HCT116 (cell line): Measurements from ENCODE around the gene CELF4. TPM values are rescaled to one million over a fixed set of nuclear protein-coding genes. Genes with fewer than 3 reads are reported as not detected.

Experiments
- ATAC-seq: fragments of 200-7000 bp; cut with Tn5 transposase; 2 replicates; pipeline ENCODE4 v1.9.1; 2020; ENCODE audit warnings: mild to moderate bottlenecking, moderate library complexity
- BruUV-seq: library from RNA; stranded (reverse); fragments of 400-500 nt; replicated peaks from 2 replicates; lab custom pipeline; 2021; lab: Mats Ljungman, UMichigan
- CTCF ChIA-PET: fragments of 300-600 bp; sonication (Branson Sonifier 250); formaldehyde crosslinking; loops from one replicate; lab custom pipeline; 2021; ENCODE audit warnings: antibody characterized with exemption; lab: Charles Lee
- POLR2A ChIA-PET: fragments of 300-600, 350-600 bp; sonication (Branson Sonifier 250); formaldehyde crosslinking; loops from one replicate; lab custom pipeline; 2021; ENCODE audit warnings: antibody characterized with exemption; lab: Charles Lee
- RAD21 ChIA-PET, 2 experiments: fragments of 300-600 bp; sonication (Branson Sonifier 250); formaldehyde crosslinking; loops; one replicate each; lab custom pipeline; 2023; ENCODE audit warnings: low total read pairs in 2 of 2; ENCODE audit not compliant: uncharacterized antibody in 2 of 2, unreplicated experiment in 2 of 2, low non-redundant PET in 1 of 2; lab: Charles Lee
- DNase-seq: peaks from one replicate; pipeline ENCODE4 v3.0.0-alpha.2; 2010; ENCODE audit warnings: low read depth, low spot score
- H2AFZ ChIP-seq: fragments of 200-600 bp; shearing (Covaris generic), sonication (generic); 2 replicates; pipeline ENCODE4 v1.6.1; 2017; ENCODE audit warnings: low read depth, mixed run types, mixed read lengths, antibody characterized with exemption, low read length; ENCODE audit not compliant: poor library complexity, severe bottlenecking
- H3K27ac ChIP-seq: 2 replicates; pipeline ENCODE4 v1.5.1; 2012; ENCODE audit warnings: low read depth, low read length
- H3K27me3 ChIP-seq: fragments of 200-600 bp; sonication (generic); 2 replicates; pipeline ENCODE4 v1.6.1; 2016; ENCODE audit warnings: mixed run types, low read length, mixed read lengths; ENCODE audit not compliant: insufficient read depth
- H3K36me3 ChIP-seq, 2 experiments: fragments of 200-500 bp in 1 of 2; fragments of 200-600 bp in 1 of 2; sonication (Bioruptor generic) in 1 of 2; sonication (generic) in 1 of 2; 2 replicates each; pipeline versions ENCODE4 v1.5.1 to v1.6.1; 2014 to 2016; ENCODE audit warnings: low read length in 2 of 2, inconsistent platforms in 1 of 2, mixed read lengths in 1 of 2, mixed run types in 1 of 2; ENCODE audit not compliant: insufficient read depth in 2 of 2, control insufficient read depth in 1 of 2
- H3K4me1 ChIP-seq, 2 experiments: fragments of 200-600 bp in 1 of 2; sonication (generic) in 1 of 2; 2 replicates each; pipeline versions ENCODE4 v1.5.1 to v1.6.1; 2012 to 2017; ENCODE audit warnings: low read length in 2 of 2, inconsistent platforms in 1 of 2, mild to moderate bottlenecking in 1 of 2, mixed read lengths in 1 of 2, mixed run types in 1 of 2, moderate library complexity in 1 of 2; ENCODE audit not compliant: insufficient read depth in 2 of 2, control insufficient read depth in 1 of 2
- H3K4me2 ChIP-seq: fragments of 200-600 bp; sonication (generic); 2 replicates; pipeline ENCODE4 v1.6.1; 2017; ENCODE audit warnings: mixed run types, low read length, mixed read lengths
- H3K4me3 ChIP-seq, 2 experiments: fragments of 200-600 bp in 1 of 2; sonication (generic) in 1 of 2; replicated peaks in 1 of 2; 2 replicates each; pipeline ENCODE4 v1.5.1; 2011 to 2016; ENCODE audit warnings: low read length in 2 of 2, control low read depth in 1 of 2, low read depth in 1 of 2, mild to moderate bottlenecking in 1 of 2, mixed read lengths in 1 of 2, mixed run types in 1 of 2
- H3K79me2 ChIP-seq: fragments of 200-600 bp; sonication (generic); 2 replicates; pipeline ENCODE4 v1.6.1; 2017; ENCODE audit warnings: mild to moderate bottlenecking, mixed run types, low read length, moderate library complexity, mixed read lengths; ENCODE audit not compliant: insufficient read depth
- H3K9ac ChIP-seq: fragments of 200-600 bp; sonication (generic); 2 replicates; pipeline ENCODE4 v1.6.1; 2016; ENCODE audit warnings: low read length, mixed read lengths
- H3K9me2 ChIP-seq: fragments of 200-600 bp; sonication (generic), shearing (Covaris generic); 2 replicates; pipeline ENCODE4 v1.6.1; 2017; ENCODE audit warnings: mixed run types, mild to moderate bottlenecking, moderate library complexity; ENCODE audit not compliant: insufficient read depth
- H3K9me3 ChIP-seq, 2 experiments: fragments of 200-500 bp in 1 of 2; fragments of 200-600 bp in 1 of 2; sonication (Bioruptor generic) in 1 of 2; sonication (generic) in 1 of 2; 2 replicates each; pipeline ENCODE4 v1.6.1; 2014 to 2017; ENCODE audit warnings: low read length in 2 of 2, mixed read lengths in 2 of 2, inconsistent platforms in 1 of 2, low read depth in 1 of 2, mild to moderate bottlenecking in 1 of 2, mixed run types in 1 of 2, moderate library complexity in 1 of 2; ENCODE audit not compliant: control insufficient read depth in 1 of 2, insufficient read depth in 1 of 2
- H4K20me1 ChIP-seq: fragments of 200-600 bp; sonication (generic), shearing (Covaris generic); 2 replicates; pipeline ENCODE4 v1.6.1; 2017; ENCODE audit warnings: mixed run types, mild to moderate bottlenecking, moderate library complexity; ENCODE audit not compliant: insufficient read depth
- CBX3 ChIP-seq: IDR thresholded peaks from 2 replicates; pipeline ENCODE4 v1.6.1; 2012; ENCODE audit warnings: low read depth
- ELF1 ChIP-seq: IDR thresholded peaks from 2 replicates; pipeline ENCODE4 v1.6.1; 2012; ENCODE audit warnings: low read depth, borderline replicate concordance
- EZH2 ChIP-seq: fragments of 200-600 bp; sonication (generic); IDR thresholded peaks from 2 replicates; pipeline ENCODE4 v1.6.1; 2017; ENCODE audit warnings: antibody characterized with exemption, mixed run types
- POLR2A ChIP-seq: IDR thresholded peaks from 2 replicates; pipeline ENCODE4 v1.7.0; 2011; ENCODE audit warnings: borderline replicate concordance; ENCODE audit not compliant: insufficient read depth, insufficient read length; ENCODE audit errors: extremely low read depth
- SRF ChIP-seq: IDR thresholded peaks from 2 replicates; pipeline ENCODE4 v1.6.1; 2012; ENCODE audit warnings: low read depth
- YY1 ChIP-seq: IDR thresholded peaks from 2 replicates; pipeline ENCODE4 v1.6.1; 2011; ENCODE audit warnings: low read length, low read depth, moderate library complexity, mild to moderate bottlenecking; ENCODE audit not compliant: insufficient replicate concordance; ENCODE audit errors: extremely low read depth
- ZFX ChIP-seq: fragments of 450-650 bp; IDR thresholded peaks from 2 replicates; pipeline ENCODE4 v1.6.1; 2017
- intact Hi-C: fragments of 100-400 bp; cut with micrococcal nuclease; formaldehyde crosslinking; loops from 2 replicates; pipeline ENCODE4 v1.10.0; 2022
- total RNA-seq: library from RNA; stranded (reverse); gene quantifications from one replicate; pipeline ENCODE4 v1.2.1, GENCODE V29; 2021; ENCODE audit not compliant: unreplicated experiment
- TF ChIP-seq, protein P1 (sequence below): IDR thresholded peaks from 2 replicates; pipeline ENCODE4 v1.6.1; 2012; ENCODE audit warnings: low read depth

The CELF4 gene
- total RNA-seq, 1 experiment from 2014 or later = not detected

DNA sequence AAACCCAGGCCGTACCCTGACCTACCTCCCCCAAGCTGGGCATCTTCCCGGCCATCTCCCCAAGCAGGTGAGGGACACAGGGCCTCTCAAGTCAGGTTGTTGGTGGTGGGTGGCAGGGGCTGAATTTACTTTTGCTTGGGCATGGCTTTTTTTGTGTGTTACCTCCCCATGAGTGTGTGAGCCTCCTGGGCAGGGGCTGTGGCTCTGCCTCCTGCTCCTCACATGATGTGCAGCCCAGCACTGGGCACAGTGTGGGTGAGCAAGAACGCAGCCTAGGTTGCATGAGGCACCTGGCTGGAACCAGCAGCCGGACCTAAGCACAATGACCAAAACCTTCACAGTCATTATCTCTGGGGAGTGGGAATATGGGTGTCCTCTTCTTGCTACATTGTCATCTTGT, 22.3 kb downstream of the CELF4 start:
- no TSS peak for BruUV-seq
- Histone ChIP-seq H3K4me3 (no peak overlapping the region), H3K27me3 (peaks cover 41% of the 10 kb centered on the region), H3K4me1 (no peaks in the 10 kb centered on the region), H2AFZ (no peak overlapping the region), H3K36me3 (no peaks in the 10 kb centered on the region), H3K27ac (no peak overlapping the region), H3K4me2 (no peak overlapping the region), H3K9me3 (no peaks in the 10 kb centered on the region), H4K20me1 (no peaks in the 10 kb centered on the region), H3K79me2 (no peaks in the 10 kb centered on the region), H3K9ac (no peak overlapping the region), H3K9me2 (no peaks in the 10 kb centered on the region)
- no peak for ATAC-seq
- RAD21 ChIA-PET = no interaction called here
- TF ChIP-seq, protein P1, sequence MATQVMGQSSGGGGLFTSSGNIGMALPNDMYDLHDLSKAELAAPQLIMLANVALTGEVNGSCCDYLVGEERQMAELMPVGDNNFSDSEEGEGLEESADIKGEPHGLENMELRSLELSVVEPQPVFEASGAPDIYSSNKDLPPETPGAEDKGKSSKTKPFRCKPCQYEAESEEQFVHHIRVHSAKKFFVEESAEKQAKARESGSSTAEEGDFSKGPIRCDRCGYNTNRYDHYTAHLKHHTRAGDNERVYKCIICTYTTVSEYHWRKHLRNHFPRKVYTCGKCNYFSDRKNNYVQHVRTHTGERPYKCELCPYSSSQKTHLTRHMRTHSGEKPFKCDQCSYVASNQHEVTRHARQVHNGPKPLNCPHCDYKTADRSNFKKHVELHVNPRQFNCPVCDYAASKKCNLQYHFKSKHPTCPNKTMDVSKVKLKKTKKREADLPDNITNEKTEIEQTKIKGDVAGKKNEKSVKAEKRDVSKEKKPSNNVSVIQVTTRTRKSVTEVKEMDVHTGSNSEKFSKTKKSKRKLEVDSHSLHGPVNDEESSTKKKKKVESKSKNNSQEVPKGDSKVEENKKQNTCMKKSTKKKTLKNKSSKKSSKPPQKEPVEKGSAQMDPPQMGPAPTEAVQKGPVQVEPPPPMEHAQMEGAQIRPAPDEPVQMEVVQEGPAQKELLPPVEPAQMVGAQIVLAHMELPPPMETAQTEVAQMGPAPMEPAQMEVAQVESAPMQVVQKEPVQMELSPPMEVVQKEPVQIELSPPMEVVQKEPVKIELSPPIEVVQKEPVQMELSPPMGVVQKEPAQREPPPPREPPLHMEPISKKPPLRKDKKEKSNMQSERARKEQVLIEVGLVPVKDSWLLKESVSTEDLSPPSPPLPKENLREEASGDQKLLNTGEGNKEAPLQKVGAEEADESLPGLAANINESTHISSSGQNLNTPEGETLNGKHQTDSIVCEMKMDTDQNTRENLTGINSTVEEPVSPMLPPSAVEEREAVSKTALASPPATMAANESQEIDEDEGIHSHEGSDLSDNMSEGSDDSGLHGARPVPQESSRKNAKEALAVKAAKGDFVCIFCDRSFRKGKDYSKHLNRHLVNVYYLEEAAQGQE = no peak
- TF ChIP-seq ZFX (no peak), SRF (no peak), YY1 (no peak), POLR2A (no peak), ELF1 (no peak), CBX3 (no peak)
- intact Hi-C loops = no loop called here
- CTCF ChIA-PET = no interaction called here
- DNase-seq = no peak
- POLR2A ChIA-PET = no interaction called here

DNA sequence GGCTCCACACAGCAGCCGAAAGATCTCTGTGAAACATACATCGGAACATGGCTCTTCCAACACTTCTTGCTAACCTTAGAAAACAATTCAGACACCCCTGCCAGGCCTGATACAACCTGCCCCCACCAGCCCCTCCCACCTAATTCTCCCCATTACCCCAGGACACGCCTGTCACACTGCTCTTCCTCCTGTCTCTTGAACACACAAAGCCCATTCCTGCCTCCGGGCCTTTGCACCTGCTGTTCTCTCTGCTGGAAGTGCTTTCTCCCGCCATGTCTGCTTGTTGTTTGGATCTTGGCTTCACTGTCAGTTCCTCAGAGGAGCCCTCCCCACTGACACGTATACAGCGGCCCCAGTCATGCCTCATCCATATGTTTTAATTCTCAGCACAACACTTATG, 24.1 kb downstream of the CELF4 start:
- Histone ChIP-seq H3K4me2 (no peak overlapping the region), H4K20me1 (no peaks in the 10 kb centered on the region), H3K4me3 (no peak overlapping the region), H3K36me3 (no peaks in the 10 kb centered on the region), H3K27me3 (peaks cover 31% of the 10 kb centered on the region), H2AFZ (no peak overlapping the region), H3K9ac (no peak overlapping the region), H3K27ac (no peak overlapping the region), H3K79me2 (no peaks in the 10 kb centered on the region), H3K9me3 (no peaks in the 10 kb centered on the region), H3K4me1 (no peaks in the 10 kb centered on the region), H3K9me2 (no peaks in the 10 kb centered on the region)
- ChIA-PET RAD21 (no interaction called here), CTCF (no interaction called here), POLR2A (no interaction called here)
- intact Hi-C loops = no loop called here
- no TSS peak for BruUV-seq
- TF ChIP-seq EZH2 (no peak), ELF1 (no peak)
- ATAC-seq = no peak
- DNase-seq = no peak
